Stomach smooth muscle (tissue), 2 donors: ENCODE measurements around the gene C2orf78.
A peak's percentile ranks its signal among the peaks of the same experiment; 100 is the strongest.
"Not testable (repeated sequence)": the region's sequence is repeated elsewhere in the genome, so short reads cannot be mapped to it uniquely, and the experiment has no call there.

Experiments
- H3K27ac ChIP-seq: one replicate; pipeline ENCODE4 v1.7.0; 2013; ENCODE audit warnings: mild to moderate bottlenecking, low read length, inconsistent platforms
- H3K27me3 ChIP-seq, 2 donors: one replicate each; pipeline ENCODE4 v1.7.0; 2013; ENCODE audit warnings: low read length in 2 of 2; ENCODE audit not compliant: insufficient read depth in 2 of 2, control insufficient read depth in 1 of 2
- H3K36me3 ChIP-seq, 2 donors: one replicate each; pipeline ENCODE4 v1.7.0; 2013; ENCODE audit warnings: low read length in 2 of 2; ENCODE audit not compliant: control insufficient read depth in 2 of 2, insufficient read depth in 2 of 2
- H3K4me1 ChIP-seq: one replicate; pipeline ENCODE4 v1.7.0; 2013; ENCODE audit warnings: low read length; ENCODE audit not compliant: control insufficient read depth, insufficient read depth
- H3K4me3 ChIP-seq, 2 donors: one replicate each; pipeline ENCODE4 v1.7.0; 2013; ENCODE audit warnings: low read length in 2 of 2
- H3K9ac ChIP-seq, 2 donors: one replicate each; pipeline ENCODE4 v1.7.0; 2013; ENCODE audit warnings: low read length in 2 of 2, mild to moderate bottlenecking in 1 of 2
- H3K9me3 ChIP-seq, 2 donors: one replicate each; pipeline ENCODE4 v1.7.0; 2013; ENCODE audit warnings: low read length in 2 of 2; ENCODE audit not compliant: control insufficient read depth in 2 of 2
- donor health status: healthy.
- donor health status: Pancreatic carcinoma.

The C2orf78 gene

DNA sequence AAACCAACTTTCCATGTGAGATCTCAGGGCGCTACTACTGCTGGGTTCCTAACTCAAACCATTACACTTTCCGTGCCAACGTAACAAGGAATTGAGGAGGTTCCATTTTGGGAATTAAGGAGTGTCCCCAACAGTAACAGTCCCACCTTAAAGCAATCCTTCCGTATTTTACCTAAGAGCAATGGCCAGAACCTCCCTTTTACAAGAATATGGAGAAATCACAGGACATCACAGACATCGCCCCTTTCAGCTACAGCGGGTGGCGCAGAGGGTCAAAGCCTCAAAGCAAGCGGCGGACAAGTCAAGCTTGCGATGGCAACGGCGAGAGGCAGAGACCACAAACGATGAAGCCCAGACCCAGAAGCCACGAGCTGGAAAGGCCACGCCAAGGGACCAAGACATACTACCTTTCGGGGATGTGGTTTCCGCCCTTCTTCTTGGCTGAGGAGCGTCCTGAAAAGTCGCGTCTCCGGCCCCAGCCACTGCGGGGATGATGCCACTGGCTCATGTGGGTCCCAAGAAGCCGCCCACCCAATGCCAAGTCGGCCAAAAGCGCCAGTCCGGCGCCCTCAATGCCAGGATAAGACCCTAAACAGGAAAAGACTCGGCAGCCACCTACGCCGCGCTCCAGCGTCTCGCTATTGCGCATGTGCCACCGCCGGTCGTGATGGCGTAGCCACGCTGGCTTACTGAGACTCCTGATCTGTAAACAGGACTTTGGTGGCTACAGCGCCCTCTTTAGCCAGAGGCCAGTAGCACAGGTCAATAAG, 4.3 kb upstream of the C2orf78 start, which contains the start of gene DUSP11:
Gene DUSP11 (minus strand): TSS at position 637 of the 770 bp plus-strand sequence. CDS start 129 bp downstream, at position 508.
- H3K4me1 ChIP-seq, result peaks cover 12% of the 10 kb centered on the region
- peak within 1 kb of the TSS; percentile 96 to 99 for H3K9ac ChIP-seq
- peaks cover 3 to 7% of the 10 kb centered on the region in 2 donors for H3K36me3 ChIP-seq
- H3K27ac ChIP-seq, result peak within 1 kb of the TSS; percentile 89
- no peaks in the 10 kb centered on the region for H3K27me3 ChIP-seq
- no peaks in the 10 kb centered on the region for H3K9me3 ChIP-seq
- peak within 1 kb of the TSS; percentile 96 to 100 for H3K4me3 ChIP-seq

DNA sequence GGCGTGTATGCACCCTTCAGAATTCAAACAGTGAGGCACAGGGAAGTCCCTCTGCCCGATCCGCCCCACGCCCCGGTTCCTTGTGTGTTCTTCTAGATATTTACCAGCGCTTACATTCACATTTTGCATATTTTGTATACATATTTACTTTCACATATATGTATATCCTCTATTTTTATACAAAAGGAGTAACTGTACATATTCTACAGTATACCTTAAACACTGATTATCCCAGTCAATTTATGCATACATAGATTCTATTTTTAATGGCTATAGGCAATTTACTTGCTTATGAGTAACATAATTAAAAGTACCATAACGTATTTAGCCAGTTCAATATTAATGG, 3.8 kb upstream of the C2orf78 start:
- peaks cover 12% of the 10 kb centered on the region for H3K4me1 ChIP-seq
- no peaks in the 10 kb centered on the region for H3K9me3 ChIP-seq
- peaks cover 0 to 7% of the 10 kb centered on the region in 2 donors for H3K36me3 ChIP-seq
- H3K27ac ChIP-seq, result peak overlapping the region; percentile 89
- H3K9ac ChIP-seq, result peak overlapping the region in 1 of 2 donors; percentile 0
- H3K4me3 ChIP-seq, result peak overlapping the region; percentile 96 to 100
- H3K27me3 ChIP-seq, result no peaks in the 10 kb centered on the region

DNA sequence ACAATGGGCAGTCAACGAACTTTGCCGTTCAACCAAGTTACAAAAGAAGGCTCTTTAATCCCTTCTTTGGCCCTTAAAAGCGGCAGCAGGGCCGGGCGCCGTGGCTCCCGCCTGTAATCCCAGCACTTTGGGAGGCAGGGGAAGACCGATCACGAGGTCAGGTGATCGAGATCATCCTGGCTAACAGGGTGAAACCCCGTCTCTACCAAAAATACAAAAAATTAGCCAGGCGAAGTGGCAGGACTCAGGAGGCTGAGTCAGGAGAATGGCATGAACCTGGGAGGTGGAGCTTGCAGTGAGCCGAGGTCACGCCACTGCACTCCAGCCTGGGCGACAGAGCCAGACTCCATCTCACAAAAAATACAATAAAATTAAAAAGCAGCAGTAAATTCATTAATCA, 581 bp upstream of the C2orf78 start:
- not testable (repeated sequence) for H3K9me3 ChIP-seq, H3K9ac ChIP-seq, H3K4me1 ChIP-seq, H3K4me3 ChIP-seq, H3K36me3 ChIP-seq, H3K27me3 ChIP-seq, H3K27ac ChIP-seq

DNA sequence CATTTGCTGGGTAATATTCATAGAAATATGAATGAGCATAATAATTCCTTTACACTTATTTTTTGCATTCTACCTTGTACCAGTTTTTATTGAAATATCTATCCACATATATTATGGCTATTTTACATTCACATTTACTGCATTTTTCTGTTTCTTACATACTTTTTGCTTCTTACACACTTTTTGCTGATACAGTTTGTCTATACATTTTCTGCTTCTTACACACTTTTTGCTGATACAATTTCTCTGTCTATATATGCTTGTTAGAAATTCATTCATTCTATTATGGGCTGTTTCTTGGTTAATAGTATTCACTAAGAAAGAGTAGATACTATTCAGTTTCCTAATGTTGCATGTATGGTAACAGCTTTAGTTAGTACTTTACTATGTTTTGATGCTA, 27.9 kb downstream of the C2orf78 start:
- Histone ChIP-seq H3K27ac (no peak overlapping the region), H3K9ac (no peak overlapping the region), H3K27me3 (peaks cover 0 to 14% of the 10 kb centered on the region in 2 donors), H3K4me3 (no peak overlapping the region), H3K9me3 (no peaks in the 10 kb centered on the region), H3K4me1 (no peaks in the 10 kb centered on the region), H3K36me3 (no peaks in the 10 kb centered on the region)

DNA sequence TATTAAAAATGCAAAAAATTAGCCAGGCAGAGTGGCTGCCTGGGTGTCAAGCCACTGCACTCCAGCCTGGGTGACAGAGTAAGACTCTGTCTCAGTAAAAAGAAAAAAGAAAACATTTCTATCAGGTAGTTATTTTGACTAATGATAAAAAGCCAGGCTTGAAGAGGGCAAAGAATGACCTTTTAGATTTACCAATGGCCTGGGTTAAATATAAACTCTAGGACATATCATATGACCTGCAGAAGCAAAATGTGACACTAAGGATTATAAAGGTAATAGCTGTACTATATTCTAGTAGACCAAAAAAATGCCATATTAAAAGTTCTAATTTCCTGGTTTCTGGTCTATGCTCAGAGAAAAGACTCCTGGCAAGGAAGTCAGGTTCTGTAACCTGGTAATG, 28.7 kb downstream of the C2orf78 start:
- no peak overlapping the region for H3K27ac ChIP-seq
- peaks cover 0 to 14% of the 10 kb centered on the region in 2 donors for H3K27me3 ChIP-seq
- no peak overlapping the region for H3K9ac ChIP-seq
- H3K36me3 ChIP-seq, result no peaks in the 10 kb centered on the region
- H3K9me3 ChIP-seq, result no peaks in the 10 kb centered on the region
- no peaks in the 10 kb centered on the region for H3K4me1 ChIP-seq
- H3K4me3 ChIP-seq, result no peak overlapping the region

DNA sequence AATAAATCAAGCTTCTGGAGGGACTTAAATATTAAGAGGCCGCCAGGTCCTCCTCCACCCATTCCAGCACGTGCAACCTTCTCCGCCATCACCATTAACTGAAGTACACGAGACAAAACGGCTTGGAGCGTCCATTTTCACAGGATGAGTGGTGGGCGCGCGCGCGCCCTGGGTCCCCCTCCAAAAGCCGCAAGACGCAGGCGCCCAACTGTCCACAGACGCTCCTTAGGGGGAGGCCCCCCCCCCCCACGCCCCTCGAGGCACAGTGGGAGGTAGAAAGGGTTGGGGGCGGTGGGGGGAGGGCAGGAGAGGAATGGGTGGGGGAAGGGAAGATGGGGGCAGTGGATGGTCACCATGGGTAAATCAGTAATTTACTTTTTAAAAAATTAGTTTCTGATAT, 34.3 kb downstream of the C2orf78 start:
- no peak overlapping the region for H3K9ac ChIP-seq
- no peaks in the 10 kb centered on the region for H3K9me3 ChIP-seq
- H3K4me1 ChIP-seq, result no peaks in the 10 kb centered on the region
- H3K27ac ChIP-seq, result no peak overlapping the region
- H3K36me3 ChIP-seq, result no peaks in the 10 kb centered on the region
- H3K27me3 ChIP-seq, result peaks cover 0 to 14% of the 10 kb centered on the region in 2 donors
- H3K4me3 ChIP-seq, result no peak overlapping the region

DNA sequence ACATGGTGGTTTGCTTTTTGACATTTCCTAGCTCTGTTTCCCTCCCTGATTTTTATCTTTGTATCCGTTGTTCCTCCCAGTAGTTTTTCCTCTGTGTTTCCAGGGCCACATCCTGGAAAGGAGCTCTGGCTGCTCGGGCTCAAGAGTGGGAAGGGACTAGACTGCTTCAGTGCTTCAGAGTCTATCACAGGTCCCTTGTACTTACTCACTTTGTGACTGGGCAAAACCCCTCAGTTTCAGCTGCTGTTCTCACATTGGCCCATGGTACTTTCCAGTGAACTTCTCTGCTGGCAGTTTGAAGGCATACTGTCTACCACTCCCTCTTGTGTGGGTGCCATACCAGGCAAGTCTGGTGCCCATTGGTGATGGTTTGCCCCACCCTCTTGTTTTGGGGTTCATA, 37.2 kb downstream of the C2orf78 start:
- Histone ChIP-seq H3K9ac (no peak overlapping the region), H3K4me3 (no peak overlapping the region), H3K36me3 (no peaks in the 10 kb centered on the region), H3K27ac (no peak overlapping the region), H3K27me3 (peaks cover 0 to 5% of the 10 kb centered on the region in 2 donors), H3K9me3 (no peaks in the 10 kb centered on the region), H3K4me1 (no peaks in the 10 kb centered on the region)

DNA sequence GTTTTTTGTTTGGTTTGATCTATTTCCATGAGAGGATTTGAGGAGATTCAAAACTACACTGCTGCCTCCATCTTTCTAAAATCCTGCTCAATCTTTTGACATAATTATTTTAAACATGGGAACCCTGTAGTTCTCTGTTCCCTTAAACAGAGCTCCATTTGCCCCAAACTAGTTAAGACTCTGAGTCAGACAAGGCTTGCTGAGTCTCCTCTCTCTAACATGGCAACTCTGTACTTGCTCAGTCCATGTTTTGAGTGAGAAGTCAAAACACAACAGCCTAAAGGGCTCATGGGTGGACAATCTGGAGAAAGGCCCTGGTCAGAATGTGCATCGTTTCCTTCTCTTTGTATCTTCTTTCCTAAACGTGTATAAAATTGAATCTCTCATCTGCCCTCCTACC, 37.7 kb downstream of the C2orf78 start:
- H3K9ac ChIP-seq, result no peak overlapping the region
- peaks cover 0 to under 1% of the 10 kb centered on the region in 2 donors for H3K27me3 ChIP-seq

DNA sequence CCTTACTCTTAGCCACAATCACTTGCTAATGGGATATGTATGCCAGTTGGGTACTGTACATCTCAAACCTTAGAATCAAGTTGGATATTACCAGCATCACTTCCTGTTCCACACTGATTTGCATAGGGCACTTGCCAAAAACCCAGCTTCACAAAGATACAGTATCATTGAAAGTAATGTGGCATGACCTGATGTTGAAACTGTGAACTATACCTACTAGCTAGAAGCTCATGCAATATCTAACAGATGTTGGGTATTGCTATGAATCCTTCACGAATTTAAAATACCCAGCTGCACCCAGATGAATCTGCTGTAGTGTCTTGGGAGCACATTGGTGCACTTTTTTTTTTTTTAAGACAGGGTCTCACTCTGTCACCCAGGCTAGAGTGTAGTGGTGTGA, 38.3 kb downstream of the C2orf78 start:
- Histone ChIP-seq H3K4me3 (no peak overlapping the region), H3K4me1 (no peaks in the 10 kb centered on the region), H3K27ac (no peak overlapping the region), H3K27me3 (no peaks in the 10 kb centered on the region), H3K36me3 (no peaks in the 10 kb centered on the region), H3K9ac (no peak overlapping the region), H3K9me3 (no peaks in the 10 kb centered on the region)

More for the DNA sequence above, 37.7 kb downstream of the C2orf78 start:
- Histone ChIP-seq H3K4me3 (no peak overlapping the region), H3K27ac (no peak overlapping the region), H3K4me1 (no peaks in the 10 kb centered on the region), H3K9me3 (no peaks in the 10 kb centered on the region), H3K36me3 (no peaks in the 10 kb centered on the region)

DNA sequence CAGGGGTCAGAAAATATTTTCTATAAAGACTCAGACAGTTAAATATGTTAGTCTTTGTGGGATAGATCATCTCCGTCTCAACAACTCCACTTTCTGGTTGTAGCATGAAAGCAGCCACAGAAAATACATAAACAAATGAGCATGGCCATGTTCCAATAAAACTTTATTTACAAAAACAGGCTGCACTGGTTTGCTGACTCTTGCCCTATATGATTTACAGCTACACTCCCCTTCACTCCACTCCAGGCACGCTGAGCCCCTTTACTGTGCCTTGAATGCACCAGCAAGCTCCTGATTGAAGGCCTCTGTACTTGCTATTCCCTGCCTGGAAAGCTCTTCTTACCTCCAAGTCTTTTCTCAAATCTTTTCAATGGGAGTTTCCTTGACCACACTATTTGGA, 39.0 kb downstream of the C2orf78 start:
- H3K36me3 ChIP-seq, result no peaks in the 10 kb centered on the region
- peaks cover under 1% of the 10 kb centered on the region for H3K4me1 ChIP-seq
- no peak overlapping the region for H3K9ac ChIP-seq
- H3K27ac ChIP-seq, result no peak overlapping the region
- no peaks in the 10 kb centered on the region for H3K27me3 ChIP-seq
- H3K9me3 ChIP-seq, result no peaks in the 10 kb centered on the region
- H3K4me3 ChIP-seq, result no peak overlapping the region

DNA sequence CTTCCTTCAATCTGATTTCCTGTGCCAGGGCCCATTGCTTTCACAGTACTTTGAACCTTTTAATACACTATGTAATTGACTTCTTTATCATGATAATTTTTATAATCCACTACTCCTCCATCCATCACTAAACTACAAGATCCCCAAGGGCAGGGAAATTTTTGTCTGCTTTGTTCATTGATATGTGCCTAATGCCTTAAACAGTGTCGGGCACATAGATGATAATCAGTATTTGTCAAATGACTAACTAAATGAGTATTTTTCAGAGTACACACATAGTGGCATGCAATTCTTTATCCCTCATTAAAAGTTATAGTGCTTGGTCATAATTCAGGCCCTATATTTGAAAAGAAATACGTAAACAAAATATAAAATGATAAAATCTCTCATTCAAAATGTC, 39.4 kb downstream of the C2orf78 start:
- H3K4me3 ChIP-seq, result no peak overlapping the region
- H3K4me1 ChIP-seq, result peaks cover 5% of the 10 kb centered on the region
- no peaks in the 10 kb centered on the region for H3K9me3 ChIP-seq
- no peaks in the 10 kb centered on the region for H3K27me3 ChIP-seq
- H3K9ac ChIP-seq, result no peak overlapping the region
- no peaks in the 10 kb centered on the region for H3K36me3 ChIP-seq
- no peak overlapping the region for H3K27ac ChIP-seq
